Adipose tissue (tissue), 3 donors: ENCODE results near the gene DCP1A. TPM values are rescaled to one million over a fixed set of nuclear protein-coding genes. Genes with fewer than 3 reads are reported as not detected.
"Not testable (repeated sequence)": the region's sequence is repeated elsewhere in the genome, so short reads cannot be mapped to it uniquely, and the experiment has no call there.

Source experiments
- H3K27ac ChIP-seq: one replicate; pipeline ENCODE4 v1.5.1; 2013; ENCODE audit warnings: low read depth, low read length
- WGBS, 3 donors: extraction: QIAGEN DNeasy Blood & Tissue Kit; methylation state at CpG; one replicate each; pipeline ENCODE4 v1.1.7; 2013; 5-methylcytosine and 5-hydroxymethylcytosine counted together
- polyA plus RNA-seq, 3 donors: library from polyadenylated mRNA; stranded (reverse); fragments of 200-250 nt; gene quantifications; one replicate each; pipeline ENCODE4 v1.2.3, GENCODE V29; 2013
- donor health status: healthy with polysubstance abuse.
- donor health status: Bipolar disorder and iron deficiency.
- donor health status: healthy.

The DCP1A gene
- polyA plus RNA-seq, 3 donors = 3.9 to 10.1 (median 6.9) TPM

DNA sequence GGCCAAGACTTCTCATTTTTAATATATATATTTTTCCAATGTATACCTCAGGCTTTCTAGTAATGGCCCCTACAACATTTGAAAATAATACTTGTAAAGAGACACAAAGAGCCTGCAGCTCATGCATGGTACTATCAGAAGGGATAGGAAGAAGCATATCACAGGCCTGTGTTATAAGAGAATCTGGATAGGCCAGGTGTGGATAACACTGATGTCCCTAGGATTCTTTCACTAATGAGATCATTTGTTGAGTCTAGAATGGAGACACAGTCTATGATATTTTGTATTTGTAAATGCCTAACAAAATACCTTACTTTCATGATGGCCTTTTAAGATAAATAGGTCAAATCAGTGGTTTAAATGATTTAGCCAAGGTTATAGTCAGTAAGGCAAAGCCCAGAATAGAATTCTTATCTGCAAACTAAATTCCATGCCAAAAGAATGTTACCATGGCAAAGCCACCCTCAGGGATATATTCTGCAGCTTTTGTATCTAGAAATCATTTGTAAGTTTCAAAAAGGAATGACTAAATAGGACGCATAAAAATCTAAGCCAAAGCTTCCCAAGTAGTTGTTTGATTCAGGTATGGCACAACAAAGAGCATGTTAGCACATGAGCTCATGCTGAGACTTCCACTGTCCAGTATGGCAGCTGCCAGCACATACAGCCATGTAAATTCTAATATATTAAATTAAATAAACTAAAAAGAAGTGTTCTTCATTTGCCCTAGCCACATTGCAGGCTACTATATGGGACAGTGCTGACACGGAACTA, 10.0 kb downstream of the DCP1A start:
- 63 to 94% (median 91%) methylated on average over 2 of the region's 2 CpGs for WGBS, 3 donors
- H3K27ac ChIP-seq = no peak overlapping the region

DNA sequence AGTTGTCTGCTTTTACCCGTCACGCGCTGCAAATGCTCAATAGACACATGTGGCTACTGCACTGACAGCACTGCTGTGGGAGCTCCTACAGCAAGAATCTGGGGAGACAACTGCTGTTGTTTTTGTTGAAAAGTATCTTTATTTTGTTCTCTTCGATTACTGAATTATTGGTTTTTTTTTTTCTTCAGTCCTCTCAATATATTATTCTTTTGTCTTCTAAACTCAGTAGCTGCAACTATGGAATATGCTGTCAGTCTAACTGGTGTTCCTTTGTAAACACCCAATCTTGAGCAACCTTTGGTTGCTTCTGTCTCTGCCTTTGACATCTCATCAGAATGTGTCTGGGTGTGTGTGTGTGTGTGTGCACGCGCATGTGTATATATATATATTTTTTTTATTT, 12.6 kb downstream of the DCP1A start:
- no peak overlapping the region for H3K27ac ChIP-seq
- WGBS, 3 donors = 89 to 99% (median 98%) methylated on average over 6 of the region's 6 CpGs

DNA sequence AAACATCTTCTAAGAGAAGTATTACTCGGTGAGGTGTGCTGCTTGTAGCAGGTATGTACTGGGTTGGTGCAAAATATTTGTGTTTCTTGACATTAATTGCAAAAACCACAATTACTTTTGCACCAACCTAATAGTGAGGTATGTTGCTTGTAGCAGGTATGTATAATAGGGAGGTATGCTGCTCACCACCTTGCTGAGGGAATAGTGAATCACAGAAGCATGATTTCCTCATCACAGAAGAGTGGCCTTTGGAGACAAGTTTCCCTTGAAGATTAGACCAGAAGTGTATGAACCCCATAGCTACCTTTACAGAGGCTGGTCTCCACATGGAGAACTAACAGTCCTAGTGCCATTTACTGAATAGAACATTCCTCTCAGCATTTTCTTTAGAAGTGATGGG, 15.5 kb downstream of the DCP1A start:
- H3K27ac ChIP-seq = no peak overlapping the region
- WGBS, 3 donors = 92 to 97% (median 95%) methylated on average over 1 of the region's 1 CpG

DNA sequence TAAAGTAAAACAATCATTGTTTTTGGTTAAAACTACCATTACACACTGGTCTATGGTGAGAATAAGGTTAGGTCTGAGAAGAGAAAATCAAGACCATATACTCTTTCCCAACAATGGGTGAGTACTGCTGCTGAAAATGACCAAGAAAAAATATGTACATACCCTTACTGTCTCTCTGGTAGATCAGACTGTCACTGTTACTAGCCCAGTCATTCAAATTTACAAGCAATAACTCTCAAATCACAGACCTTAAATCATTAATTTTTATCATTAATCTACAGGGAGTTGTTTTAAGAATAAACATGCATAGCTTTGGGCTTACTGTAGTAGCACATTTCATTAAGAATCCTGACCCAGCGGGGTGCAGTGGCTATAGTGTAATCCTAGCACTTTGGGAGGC, 17.4 kb downstream of the DCP1A start:
- 97% methylated on average over 1 of the region's 1 CpG for WGBS, 3 donors
- no peak overlapping the region for H3K27ac ChIP-seq

DNA sequence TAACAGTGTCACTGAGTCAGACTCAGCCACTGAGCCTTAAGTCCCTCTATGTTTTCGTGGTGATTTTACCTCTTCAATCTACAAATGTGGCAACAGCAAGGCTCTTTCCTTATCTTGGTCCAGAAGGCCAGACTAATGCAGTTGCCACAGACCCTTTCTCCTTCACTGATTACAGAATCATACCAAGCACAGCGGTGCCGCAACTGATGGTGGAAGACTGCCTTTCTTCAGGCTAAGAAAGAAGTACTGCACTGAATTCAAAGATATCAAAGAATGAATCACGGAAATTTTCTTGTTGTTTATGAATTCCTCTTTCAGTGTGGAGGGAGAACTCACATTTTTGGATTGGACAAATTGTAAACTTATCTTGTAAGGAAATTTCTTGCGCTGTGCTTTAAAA, 18.6 kb downstream of the DCP1A start:
- 62 to 76% (median 69%) methylated on average over 5 of the region's 5 CpGs for WGBS, 3 donors
- H3K27ac ChIP-seq = no peak overlapping the region

DNA sequence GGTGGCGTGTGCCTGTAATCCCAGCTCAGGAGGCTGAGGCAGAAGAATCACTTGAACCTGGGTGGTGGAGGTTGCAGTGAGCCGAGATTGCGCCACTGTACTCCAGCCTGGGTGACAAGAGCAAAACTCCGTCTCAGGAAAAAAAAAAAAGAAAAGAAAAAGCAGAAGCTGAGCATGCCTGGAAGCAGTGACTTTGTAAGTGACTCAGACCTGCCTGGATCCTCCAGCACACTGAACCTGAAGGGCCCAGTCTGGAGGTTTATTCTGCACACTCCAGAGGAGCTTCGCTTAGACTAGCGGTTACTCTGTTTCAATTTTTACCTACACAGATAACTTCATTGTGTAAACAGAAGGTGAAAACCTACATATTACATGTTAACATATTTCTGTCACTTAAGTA, 19.4 kb downstream of the DCP1A start:
- not testable (repeated sequence) for H3K27ac ChIP-seq
- 67 to 73% (median 71%) methylated on average over 6 of the region's 6 CpGs for WGBS, 3 donors

DNA sequence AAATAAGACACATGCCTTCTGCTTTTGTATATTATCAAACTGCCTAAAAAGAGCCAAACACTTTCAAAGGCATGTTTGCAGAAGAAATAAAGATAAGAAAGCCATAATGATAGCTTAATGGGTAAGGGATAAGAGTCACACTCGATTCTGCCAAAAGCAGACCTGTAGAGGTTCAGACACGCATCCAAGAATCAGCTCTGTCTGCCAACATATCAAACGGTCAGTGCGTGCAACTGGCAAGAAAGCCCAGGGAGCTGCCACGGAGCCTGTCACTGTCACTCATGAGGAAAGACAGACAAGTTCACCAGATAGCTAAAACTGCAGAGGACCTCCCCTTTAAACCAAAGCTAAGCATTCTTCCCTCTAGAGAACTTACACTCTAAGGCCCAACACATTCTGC, 23.2 kb downstream of the DCP1A start:
- no peak overlapping the region for H3K27ac ChIP-seq
- 35 to 66% (median 65%) methylated on average over 5 of the region's 5 CpGs for WGBS, 3 donors

DNA sequence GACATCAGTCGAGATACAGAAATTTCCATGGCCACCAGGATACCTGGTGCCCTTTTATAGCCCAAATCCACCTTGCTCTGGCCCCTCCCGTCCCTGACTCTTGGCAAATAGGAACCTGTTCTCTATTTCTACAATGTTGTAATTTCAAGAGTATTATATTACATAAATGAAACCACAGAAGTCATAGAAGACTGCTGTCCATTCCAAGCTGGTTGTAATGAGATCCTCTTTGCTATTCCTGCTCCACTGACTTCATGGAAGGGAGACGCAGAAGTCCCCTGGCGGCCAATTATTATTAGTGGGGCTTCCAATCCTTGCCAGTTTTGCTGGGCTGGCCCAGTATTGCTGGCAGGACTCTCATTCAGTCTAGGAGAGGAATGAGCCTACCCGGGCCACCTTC, 26.6 kb downstream of the DCP1A start:
- no peak overlapping the region for H3K27ac ChIP-seq

DNA sequence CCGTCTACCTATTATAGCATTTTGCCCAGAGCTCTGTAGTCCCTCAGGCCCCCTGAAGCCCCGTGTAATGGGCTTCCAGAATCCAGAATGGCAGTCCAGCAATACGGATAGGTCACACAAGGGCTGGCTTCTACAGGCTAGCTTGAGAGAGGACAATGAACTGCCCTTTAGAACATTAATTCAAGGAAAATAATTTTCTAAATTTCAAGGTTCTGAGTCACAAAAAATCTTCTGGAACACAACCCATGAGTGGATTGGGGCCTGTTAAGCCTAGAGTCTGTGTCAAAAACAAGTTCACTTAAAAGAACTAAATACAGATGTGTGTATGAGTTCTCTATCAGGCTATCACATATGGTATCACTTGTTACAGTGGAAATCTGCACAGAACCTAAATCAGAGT, 28.8 kb downstream of the DCP1A start:
- H3K27ac ChIP-seq = no peak overlapping the region
- 70 to 85% (median 76%) methylated on average over 3 of the region's 3 CpGs for WGBS, 3 donors

More for the DNA sequence above, 26.6 kb downstream of the DCP1A start:
- WGBS, 3 donors = 78 to 95% (median 79%) methylated on average over 5 of the region's 5 CpGs

DNA sequence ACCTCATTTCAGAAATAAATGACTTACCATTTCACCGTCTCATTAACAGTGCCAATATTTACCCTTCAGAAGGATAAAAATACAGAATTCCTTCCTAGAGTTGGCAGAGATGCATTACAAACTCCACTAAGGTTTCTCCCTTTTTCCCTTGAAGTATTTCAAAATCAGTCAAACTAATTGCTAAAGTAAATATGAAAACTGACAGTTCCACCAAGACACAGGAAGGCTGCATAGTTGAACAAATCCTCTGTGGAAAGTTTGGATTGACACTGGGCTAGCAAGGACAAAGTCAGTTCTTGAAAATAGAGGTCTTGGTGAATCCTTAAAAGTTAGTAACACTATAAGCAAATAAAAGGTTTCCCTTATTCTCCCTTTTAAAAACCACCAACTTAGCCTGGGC, 34.5 kb downstream of the DCP1A start:
- H3K27ac ChIP-seq = no peak overlapping the region
- WGBS, 3 donors = 40 to 71% (median 68%) methylated on average over 1 of the region's 1 CpG

DNA sequence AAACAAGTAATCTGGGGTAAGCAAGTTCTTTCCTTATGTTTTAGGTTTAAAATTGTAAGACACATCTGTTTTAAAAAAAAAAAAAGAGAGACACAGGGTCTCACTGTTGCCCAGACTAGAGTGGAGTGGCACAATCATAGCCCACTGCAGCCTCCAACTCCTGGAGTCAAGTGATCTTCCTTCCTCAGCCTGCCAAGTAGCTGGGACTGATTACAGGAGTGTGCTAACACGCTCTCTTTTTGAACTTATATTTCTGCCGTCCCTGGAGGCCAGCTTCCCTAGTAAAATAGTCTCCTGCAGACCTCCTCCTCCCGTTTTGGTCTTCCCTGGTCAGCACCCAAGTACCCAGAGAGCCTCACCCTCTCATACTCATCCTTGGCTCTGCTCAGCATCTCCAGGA, 35.5 kb downstream of the DCP1A start:
- no peak overlapping the region for H3K27ac ChIP-seq

DNA sequence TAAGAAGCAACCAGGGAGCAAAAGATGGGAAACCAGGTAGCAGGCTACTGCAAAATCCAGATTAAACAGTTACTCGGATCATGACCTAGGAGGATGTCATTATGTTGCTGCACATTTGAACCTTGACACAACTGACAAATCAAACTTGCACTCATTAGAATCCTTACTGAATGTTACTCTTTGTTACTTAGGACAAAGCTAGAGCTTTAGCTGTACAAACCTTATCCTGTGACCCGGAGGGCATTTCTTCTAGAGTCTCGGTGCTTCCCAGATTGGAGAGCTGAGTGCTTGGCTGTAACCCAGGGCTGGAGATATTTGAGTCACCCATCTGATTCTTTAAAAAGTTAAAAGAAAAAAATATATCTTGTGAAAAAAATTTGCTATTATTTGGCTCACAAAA, 43.4 kb downstream of the DCP1A start:
- H3K27ac ChIP-seq = no peak overlapping the region
- WGBS, 3 donors = 51 to 70% (median 64%) methylated on average over 3 of the region's 3 CpGs

More for the DNA sequence above, 35.5 kb downstream of the DCP1A start:
- WGBS, 3 donors = 74 to 82% (median 79%) methylated on average over 3 of the region's 3 CpGs

DNA sequence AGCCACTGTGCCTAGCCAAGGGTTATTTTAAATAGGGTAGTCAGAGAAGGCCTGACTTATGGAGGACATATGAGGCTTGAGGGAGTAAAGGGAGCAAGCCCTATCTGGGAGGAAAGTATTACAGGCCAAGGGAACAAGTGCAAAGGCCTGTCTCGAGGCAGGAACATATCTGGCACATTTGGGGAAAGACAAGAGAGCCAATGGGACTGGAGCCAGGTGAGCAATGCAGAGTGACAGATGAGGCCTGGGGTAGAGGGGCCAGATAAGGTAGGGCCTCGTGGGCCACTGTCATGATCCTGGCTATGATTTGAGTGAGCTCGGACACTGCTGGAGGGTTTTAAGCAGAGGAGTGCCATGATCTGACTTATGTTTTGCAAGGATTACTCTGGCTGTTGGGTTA, 43.8 kb downstream of the DCP1A start:
- 43 to 73% (median 62%) methylated on average over 3 of the region's 3 CpGs for WGBS, 3 donors
- H3K27ac ChIP-seq = no peak overlapping the region

DNA sequence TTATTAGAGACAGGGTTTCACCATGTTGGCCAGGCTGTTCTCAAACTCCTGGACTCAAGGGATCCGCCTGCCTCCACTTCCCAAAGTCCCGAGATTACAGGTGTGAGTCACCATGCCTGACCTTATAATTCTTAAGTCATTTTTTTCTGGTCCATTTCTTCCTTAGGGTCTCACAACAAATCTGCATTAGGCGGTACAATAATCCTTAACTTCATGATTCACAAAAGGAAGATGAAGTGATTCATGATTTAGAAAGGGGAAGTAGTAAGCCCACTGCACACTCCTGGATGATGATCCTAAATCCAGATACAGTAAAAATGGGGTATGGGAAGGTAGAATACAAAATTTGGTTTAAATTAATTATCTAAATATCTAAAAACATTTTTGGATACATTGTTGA, 46.5 kb downstream of the DCP1A start:
- 83 to 91% (median 87%) methylated on average over 3 of the region's 3 CpGs for WGBS, 3 donors
- no peak overlapping the region for H3K27ac ChIP-seq

DNA sequence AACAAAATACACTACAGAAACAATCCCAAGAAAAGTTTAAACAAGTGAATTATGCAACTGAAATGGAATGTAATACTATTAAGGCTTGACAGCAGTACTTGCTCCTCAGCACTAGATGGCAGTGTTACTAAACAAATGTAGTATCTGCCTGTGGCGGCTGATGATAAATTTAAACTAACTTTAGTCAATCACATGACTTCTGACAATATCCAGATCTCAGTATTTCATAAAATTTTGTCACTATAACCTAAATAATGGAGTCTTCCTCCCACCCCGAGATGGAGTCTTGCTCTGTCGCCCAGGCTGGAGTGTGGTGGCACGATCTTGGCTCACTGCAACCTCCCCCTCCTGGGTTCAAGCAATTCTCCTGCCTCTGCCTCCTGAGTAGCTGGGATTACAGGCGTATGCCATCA, 47.7 kb downstream of the DCP1A start:
- not testable (repeated sequence) for H3K27ac ChIP-seq
- 43 to 52% (median 46%) methylated on average over 5 of the region's 5 CpGs for WGBS, 3 donors

DNA sequence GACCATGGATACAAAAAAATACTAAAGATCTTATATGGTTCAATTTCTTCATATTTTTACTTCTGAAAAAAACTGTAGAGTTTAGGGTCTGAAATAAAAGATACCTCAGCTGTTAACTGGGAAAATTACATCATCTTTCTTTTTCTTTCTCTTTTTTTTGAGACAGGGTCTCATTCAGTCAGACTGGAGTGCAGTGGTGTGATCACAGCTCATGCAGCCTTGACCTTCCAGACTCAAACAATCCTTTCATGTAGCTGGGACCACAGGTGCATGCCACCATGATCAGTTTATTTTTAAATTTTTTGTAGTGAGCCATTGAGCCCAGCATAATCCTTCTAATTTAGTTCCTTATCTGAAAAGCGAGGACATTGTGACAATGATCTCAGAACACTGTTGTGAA, 51.9 kb downstream of the DCP1A start:
- WGBS, 3 donors = 93 to 98% (median 97%) methylated on average over 1 of the region's 1 CpG
- H3K27ac ChIP-seq = no peak overlapping the region

DNA sequence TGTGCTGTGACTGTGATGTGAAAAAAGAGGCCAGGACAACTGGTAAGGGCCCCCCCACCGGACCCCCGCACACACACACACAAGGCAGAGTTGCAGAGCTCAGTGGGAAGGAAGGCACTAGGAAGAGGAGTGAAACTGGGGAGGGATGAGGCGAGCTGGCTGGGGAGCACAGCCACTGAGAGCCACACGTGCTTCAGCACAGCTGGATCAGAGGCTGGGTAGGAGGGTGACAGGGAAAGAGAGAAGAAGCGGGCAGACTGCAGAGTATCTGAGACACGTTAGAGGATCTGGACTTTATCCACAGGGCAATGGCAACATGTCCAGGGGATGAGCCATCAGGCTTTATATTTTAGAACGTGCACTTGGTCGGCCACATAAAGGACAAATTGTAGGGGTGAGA, 53.5 kb downstream of the DCP1A start:
- H3K27ac ChIP-seq = no peak overlapping the region
- 92 to 94% (median 92%) methylated on average over 8 of the region's 8 CpGs for WGBS, 3 donors

DNA sequence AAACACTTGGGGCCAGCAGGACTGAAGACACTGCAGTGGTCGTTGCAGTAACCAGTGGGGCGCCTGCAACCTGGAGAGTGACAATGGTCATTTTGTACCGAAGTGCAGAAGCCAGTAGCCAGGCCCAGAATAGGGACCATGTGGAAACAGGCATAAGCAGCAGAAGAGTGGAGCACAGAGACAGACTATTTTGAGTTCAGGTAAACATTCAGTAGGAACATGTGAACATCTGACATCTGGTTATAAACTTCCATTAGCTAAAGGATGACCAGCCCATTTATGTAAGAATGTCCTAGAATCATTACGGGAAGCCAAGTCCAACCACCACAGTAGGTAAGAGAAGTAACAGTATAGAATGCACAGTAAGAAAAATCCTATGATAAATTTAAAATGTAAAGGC, 59.1 kb downstream of the DCP1A start:
- 74 to 85% (median 83%) methylated on average over 4 of the region's 4 CpGs for WGBS, 3 donors

DNA sequence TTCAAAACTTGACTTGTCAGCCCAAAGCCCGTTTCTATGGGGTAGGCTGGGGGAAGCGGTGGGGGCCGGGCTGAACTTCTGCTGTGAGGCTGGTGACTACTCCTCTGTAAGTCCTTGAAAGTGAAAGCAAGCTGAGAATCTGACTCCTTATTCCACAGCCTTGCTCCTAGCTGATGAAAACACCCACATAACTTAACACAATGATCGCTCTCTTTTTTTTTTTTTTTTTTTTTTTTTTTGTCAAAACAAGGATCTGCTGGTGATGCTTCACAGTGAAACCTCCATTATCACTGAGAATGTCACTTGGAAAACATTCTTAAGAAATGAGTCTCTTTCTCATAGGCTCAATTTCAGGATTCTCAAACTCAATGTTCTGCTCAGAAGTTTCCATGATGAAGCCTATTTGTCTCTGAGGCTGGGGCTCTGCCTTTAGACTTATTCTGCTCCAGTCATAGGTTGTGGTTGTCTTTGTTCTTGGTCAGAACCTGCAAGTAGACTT, 60.2 kb downstream of the DCP1A start:
- no peak overlapping the region for H3K27ac ChIP-seq
- 73 to 86% (median 78%) methylated on average over 4 of the region's 4 CpGs for WGBS, 3 donors

More for the DNA sequence above, 59.1 kb downstream of the DCP1A start:
- H3K27ac ChIP-seq = no peak overlapping the region

DNA sequence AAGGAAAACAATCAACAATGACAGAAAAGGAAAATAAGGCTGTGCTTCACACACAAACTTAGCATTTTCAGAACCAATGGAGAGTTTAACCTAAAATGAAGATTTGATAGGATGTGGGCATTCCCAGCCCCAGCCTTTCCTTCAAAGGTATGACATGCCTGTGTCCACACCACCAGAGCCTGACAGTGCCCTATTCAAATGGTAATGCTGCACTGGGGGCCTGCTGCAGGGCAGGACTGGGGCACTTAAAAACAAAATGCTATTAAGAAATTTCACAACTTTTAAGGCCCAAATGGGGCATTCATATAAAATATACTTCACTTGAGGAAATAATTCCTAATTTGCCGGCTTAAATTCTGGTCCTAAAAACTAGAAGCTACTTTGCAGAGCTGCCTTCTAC, 60.6 kb downstream of the DCP1A start:
- no peak overlapping the region for H3K27ac ChIP-seq
- 60 to 74% (median 73%) methylated on average over 1 of the region's 1 CpG for WGBS, 3 donors
